Glutamatergic neuron (in vitro differentiated cells): ENCODE data around the gene INSM1. TPM values are rescaled to one million over a fixed set of nuclear protein-coding genes. Genes with fewer than 3 reads are reported as not detected.

ENCODE experiments used
- DNase-seq: peaks from one replicate; pipeline ENCODE4 v3.0.0; 2022
- H3K27ac Mint-ChIP-seq: one replicate; pipeline ENCODE4 v1.8.0; 2020; ENCODE audit warnings: mild to moderate bottlenecking, mixed read lengths, inconsistent platforms; ENCODE audit not compliant: unreplicated experiment
- H3K27me3 Mint-ChIP-seq: one replicate; pipeline ENCODE4 v1.8.0; 2020; ENCODE audit warnings: mild to moderate bottlenecking, moderate library complexity, mixed read lengths, inconsistent platforms; ENCODE audit not compliant: unreplicated experiment
- H3K36me3 Mint-ChIP-seq: one replicate; pipeline ENCODE4 v1.8.0; 2020; ENCODE audit warnings: mild to moderate bottlenecking, mixed read lengths, inconsistent platforms; ENCODE audit not compliant: unreplicated experiment
- H3K4me1 Mint-ChIP-seq: one replicate; pipeline ENCODE4 v1.8.0; 2020; ENCODE audit warnings: mild to moderate bottlenecking, low read depth, mixed read lengths, inconsistent platforms; ENCODE audit not compliant: unreplicated experiment
- H3K4me3 Mint-ChIP-seq: one replicate; pipeline ENCODE4 v1.8.0; 2020; ENCODE audit warnings: mild to moderate bottlenecking, mixed read lengths, inconsistent platforms; ENCODE audit not compliant: unreplicated experiment
- H3K9me3 Mint-ChIP-seq: one replicate; pipeline ENCODE4 v1.8.0; 2020; ENCODE audit warnings: mild to moderate bottlenecking, moderate library complexity, mixed read lengths, inconsistent platforms; ENCODE audit not compliant: unreplicated experiment
- total RNA-seq: library from RNA; stranded (reverse); fragmentation: NEBNext Ultra II Directional; extraction: Animal tissue kit (Norgen Biotek cat#: 25700); gene quantifications from one replicate; pipeline ENCODE4 v1.2.1, GENCODE V29; 2021; ENCODE audit not compliant: unreplicated experiment
- TF ChIP-seq, protein P1 (sequence below): fragments of 200-600 bp; sonication (generic); IDR thresholded peaks from one replicate; pipeline ENCODE4 v1.5.0; 2021; ENCODE audit not compliant: partially characterized antibody, unreplicated experiment

INSM1 gene
- total RNA-seq, 1 donor from 2014 or later = 332 TPM

DNA sequence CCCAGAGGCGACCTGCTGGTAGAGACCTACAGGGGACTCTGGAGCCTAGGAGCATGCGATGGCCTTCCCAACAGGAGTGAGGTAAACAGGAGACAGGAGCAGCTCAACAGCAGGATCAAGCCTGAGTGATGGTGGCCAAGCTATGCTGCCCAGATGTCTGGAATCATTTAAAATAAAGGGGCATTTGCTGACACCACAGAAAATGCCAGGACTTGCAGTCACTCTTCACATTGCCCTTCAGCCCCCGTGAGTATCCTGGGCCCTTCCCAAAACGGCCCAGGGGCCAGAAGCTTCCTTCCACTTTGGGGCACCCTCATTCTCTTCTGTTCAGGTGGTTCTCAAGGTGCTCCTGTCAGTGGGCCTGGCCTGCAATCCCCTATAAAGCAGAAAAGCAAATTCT is 23.2 kb downstream of the INSM1 start:
- Mint-ChIP-seq H3K36me3 (no peaks in the 10 kb centered on the region), H3K9me3 (peaks cover 5% of the 10 kb centered on the region), H3K27me3 (peaks cover 7% of the 10 kb centered on the region), H3K4me3 (no peak overlapping the region), H3K27ac (no peak overlapping the region), H3K4me1 (peaks cover 11% of the 10 kb centered on the region)
- no peak for DNase-seq
- TF ChIP-seq, protein P1, sequence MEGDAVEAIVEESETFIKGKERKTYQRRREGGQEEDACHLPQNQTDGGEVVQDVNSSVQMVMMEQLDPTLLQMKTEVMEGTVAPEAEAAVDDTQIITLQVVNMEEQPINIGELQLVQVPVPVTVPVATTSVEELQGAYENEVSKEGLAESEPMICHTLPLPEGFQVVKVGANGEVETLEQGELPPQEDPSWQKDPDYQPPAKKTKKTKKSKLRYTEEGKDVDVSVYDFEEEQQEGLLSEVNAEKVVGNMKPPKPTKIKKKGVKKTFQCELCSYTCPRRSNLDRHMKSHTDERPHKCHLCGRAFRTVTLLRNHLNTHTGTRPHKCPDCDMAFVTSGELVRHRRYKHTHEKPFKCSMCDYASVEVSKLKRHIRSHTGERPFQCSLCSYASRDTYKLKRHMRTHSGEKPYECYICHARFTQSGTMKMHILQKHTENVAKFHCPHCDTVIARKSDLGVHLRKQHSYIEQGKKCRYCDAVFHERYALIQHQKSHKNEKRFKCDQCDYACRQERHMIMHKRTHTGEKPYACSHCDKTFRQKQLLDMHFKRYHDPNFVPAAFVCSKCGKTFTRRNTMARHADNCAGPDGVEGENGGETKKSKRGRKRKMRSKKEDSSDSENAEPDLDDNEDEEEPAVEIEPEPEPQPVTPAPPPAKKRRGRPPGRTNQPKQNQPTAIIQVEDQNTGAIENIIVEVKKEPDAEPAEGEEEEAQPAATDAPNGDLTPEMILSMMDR = no peak

DNA sequence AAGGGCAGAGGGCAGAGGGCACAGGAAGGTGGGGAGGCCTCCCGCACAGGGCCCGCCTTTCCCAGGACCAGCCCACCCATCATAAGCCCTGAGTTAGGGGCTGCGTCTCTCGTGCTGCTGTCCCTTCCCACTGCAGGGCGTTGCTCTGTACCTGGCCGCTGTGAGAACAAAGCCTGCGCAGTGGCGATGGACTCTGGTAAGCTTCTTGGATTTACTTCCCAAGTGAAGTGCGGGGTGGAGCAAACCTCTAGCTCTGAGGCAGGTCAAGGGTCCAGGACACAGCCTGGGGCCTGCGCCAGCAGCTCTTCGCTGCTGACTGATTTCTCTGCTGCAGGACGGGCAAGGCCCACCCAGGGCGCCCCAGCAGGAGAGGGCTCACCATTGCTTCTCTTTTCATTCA is 23.9 kb downstream of the INSM1 start:
- no peak for DNase-seq
- Mint-ChIP-seq H3K27ac (no peak overlapping the region), H3K27me3 (peaks cover 7% of the 10 kb centered on the region), H3K4me1 (peaks cover 14% of the 10 kb centered on the region), H3K9me3 (peaks cover 5% of the 10 kb centered on the region), H3K36me3 (no peaks in the 10 kb centered on the region), H3K4me3 (no peak overlapping the region)
- TF ChIP-seq, protein P1 = no peak

DNA sequence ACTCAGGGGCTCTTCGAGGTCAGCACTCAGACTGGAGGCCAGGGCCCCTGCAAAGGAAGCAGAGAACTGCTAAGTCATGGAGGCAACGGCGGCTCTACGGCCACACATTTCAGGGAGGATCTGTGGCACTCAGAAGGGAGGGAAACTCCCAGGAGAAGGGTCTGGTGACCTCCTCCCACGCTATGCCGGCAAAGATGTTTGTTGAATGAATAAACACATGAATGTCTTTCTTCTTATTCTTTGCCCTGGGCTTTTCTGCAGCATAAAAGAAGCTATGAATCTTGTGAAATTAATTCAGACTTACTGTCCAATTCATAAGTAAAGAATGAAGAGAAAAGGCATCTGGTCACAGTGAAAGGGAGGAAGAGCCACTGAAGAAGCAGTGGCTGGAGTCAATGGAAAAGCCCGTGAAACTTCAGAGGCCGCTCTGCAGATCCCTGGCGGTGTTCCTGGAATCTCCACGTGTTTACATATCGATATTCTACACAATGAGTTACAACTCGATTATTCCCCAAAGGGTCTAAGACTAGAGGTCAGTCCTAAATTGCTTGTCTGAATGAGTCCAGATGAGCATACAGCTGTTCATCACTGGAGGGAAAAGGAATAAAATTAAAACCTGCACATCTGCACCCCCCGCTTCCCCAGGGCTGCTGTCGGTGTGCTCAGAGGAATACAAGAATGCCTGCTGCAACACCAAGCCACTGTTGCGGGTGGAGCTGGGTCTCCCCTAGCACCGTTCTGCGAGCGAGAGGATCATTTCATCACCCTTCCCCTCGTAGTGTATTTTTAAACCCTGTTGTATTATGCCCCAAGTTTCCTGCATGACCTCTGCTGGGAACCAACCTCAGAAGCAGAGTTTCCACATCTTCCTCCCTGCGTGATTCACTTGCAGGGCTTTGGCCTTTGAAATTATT is 25.6 kb downstream of the INSM1 start:
- Mint-ChIP-seq H3K36me3 (no peaks in the 10 kb centered on the region), H3K27me3 (peaks cover 7% of the 10 kb centered on the region), H3K27ac (no peak overlapping the region), H3K9me3 (peaks cover 4% of the 10 kb centered on the region), H3K4me3 (no peak overlapping the region), H3K4me1 (peaks cover 22% of the 10 kb centered on the region)
- TF ChIP-seq, protein P1 = no peak
- no peak for DNase-seq

DNA sequence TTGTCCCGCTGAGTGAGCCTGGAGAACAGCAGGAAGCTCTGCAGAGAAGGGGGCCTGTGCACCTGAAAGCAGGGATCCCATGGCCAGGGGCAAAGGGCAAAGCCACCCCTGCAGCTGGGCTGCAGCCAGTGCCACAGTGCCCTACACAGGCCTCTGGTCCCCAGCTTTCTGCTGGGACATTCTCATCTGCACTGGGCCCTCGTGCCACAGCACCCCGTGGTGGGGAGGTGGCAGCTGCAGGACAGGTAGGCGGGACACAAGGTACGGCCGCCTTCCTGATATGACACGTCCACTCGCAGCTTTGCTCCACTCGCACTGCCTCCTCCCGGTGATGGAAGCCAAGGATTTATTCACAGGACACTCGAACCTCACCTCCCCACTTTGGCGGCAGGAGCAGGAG is 27.2 kb downstream of the INSM1 start:
- H3K27ac Mint-ChIP-seq = no peak overlapping the region
- no peak for DNase-seq

More for the DNA sequence above, 27.2 kb downstream of the INSM1 start:
- Mint-ChIP-seq H3K27me3 (peaks cover 7% of the 10 kb centered on the region), H3K4me1 (peaks cover 29% of the 10 kb centered on the region), H3K4me3 (no peak overlapping the region), H3K9me3 (peaks cover 4% of the 10 kb centered on the region), H3K36me3 (no peaks in the 10 kb centered on the region)
- TF ChIP-seq, protein P1 = no peak
